Measurements from ENCODE around the gene ETS1. TPM values are rescaled to one million over a fixed set of nuclear protein-coding genes. Genes with fewer than 3 reads are reported as not detected.
A peak's percentile ranks its signal among the peaks of the same experiment; 100 is the strongest.

The ETS1 gene
- total RNA-seq, 1 experiment from 2014 or later: 135 TPM

DNA sequence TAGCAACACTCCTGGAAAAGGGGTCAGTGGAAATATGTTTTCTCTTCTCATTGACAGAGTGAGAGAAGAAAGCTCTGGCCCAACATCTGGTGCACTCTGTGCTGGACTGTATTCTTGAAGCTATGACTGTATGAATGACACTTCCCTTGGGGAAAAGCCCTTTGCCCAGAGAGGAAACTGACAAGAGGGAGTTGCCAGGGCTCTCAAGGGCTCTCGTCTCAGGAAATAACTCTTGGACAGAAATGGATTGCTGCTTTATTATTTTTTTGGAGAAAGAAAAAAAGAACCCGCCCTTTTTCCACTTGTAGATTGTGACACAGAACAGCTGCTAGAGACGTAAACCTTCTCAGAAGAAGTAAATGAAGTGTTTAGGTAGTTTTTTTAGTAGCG is 11.4 kb downstream of the ETS1 start:
- no peak overlapping the region for H3K4me2 ChIP-seq (ENCODE audit: low read depth, low read length, poor library complexity, severe bottlenecking)
- H3K27me3 ChIP-seq (ENCODE audit: low read length): no peaks in the 10 kb centered on the region
- 0 out of 2 replicates have a peak overlapping the region, but pooled peaks have one; percentile 21 for H2AFZ ChIP-seq (ENCODE audit: low read length)

DNA sequence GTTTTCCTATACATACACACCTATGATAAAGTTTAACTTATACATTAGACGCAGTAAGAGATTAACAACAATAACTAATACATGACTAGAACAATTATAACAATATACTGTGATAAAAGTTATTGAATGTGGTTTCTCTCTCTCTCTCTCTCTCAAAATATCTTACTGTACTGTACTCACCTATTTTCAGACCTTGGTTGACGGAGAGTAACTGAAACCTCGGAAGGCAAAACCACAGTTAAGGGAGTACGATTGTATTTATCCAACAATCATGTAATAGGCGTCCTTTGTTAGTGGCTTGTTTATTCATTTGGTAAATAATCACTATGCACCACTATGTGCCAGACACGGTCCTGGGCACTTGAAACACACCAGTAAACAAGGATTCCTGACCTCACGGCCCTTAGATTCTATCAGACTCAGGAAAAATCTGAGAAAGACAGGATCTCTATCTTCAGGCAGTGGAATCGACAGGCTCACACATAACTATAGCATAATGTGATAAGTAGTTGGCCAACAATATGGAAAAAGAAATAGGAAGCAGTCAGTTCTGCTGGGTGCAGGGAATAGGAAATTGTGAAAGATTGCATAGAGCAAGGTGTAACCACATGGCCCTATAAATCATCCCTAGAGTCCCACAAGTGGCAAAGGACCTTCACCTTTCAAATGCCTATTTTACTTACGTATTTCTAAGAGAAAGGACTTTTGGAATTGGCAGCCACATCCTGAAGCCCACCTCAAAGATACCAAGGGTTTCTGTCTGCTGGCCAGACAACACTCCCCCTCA is 12.0 kb downstream of the ETS1 start:
- Histone ChIP-seq H3K79me2 (ENCODE audit: low read length) (no peaks in the 10 kb centered on the region), H3K4me3 (ENCODE audit: low read length) (no peak overlapping the region), H4K20me1 (ENCODE audit: insufficient read depth, low read depth, low read length) (no peaks in the 10 kb centered on the region), H3K9me2 (replicated peaks; ENCODE audit: insufficient read depth, low read length) (no peaks in the 10 kb centered on the region), H3K27ac (ENCODE audit: low read length) (no peak overlapping the region), H3K4me2 (ENCODE audit: low read depth, low read length, poor library complexity, severe bottlenecking) (no peak overlapping the region), H3K9me3 (ENCODE audit: low read length) (no peaks in the 10 kb centered on the region), H2AFZ (ENCODE audit: low read length) (no peak overlapping the region), H3K36me3 (ENCODE audit: insufficient read depth, low read length) (no peaks in the 10 kb centered on the region), H3K9ac (ENCODE audit: low read length) (no peak overlapping the region), H3K27me3 (ENCODE audit: low read length) (no peaks in the 10 kb centered on the region), H3K4me1 (ENCODE audit: low read length) (peaks cover 14% of the 10 kb centered on the region)
- DNase-seq: no peak

More for the DNA sequence above, 11.4 kb downstream of the ETS1 start:
- H3K36me3 ChIP-seq (ENCODE audit: insufficient read depth, low read length): no peaks in the 10 kb centered on the region
- H3K27ac ChIP-seq (ENCODE audit: low read length): no peak overlapping the region
- H4K20me1 ChIP-seq (ENCODE audit: insufficient read depth, low read depth, low read length): no peaks in the 10 kb centered on the region
- H3K4me3 ChIP-seq (ENCODE audit: low read length): no peak overlapping the region
- no peaks in the 10 kb centered on the region for H3K79me2 ChIP-seq (ENCODE audit: low read length)
- no peaks in the 10 kb centered on the region for H3K9me3 ChIP-seq (ENCODE audit: low read length)
- H3K4me1 ChIP-seq (ENCODE audit: low read length): peaks cover 10% of the 10 kb centered on the region
- no peaks in the 10 kb centered on the region for H3K9me2 ChIP-seq (replicated peaks; ENCODE audit: insufficient read depth, low read length)
- H3K9ac ChIP-seq (ENCODE audit: low read length): no peak overlapping the region
- DNase-seq: no peak

GRCh38 chr11:128574576-128575011 is 12.8 kb downstream of the ETS1 start:
- no peaks in the 10 kb centered on the region for H3K79me2 ChIP-seq (ENCODE audit: low read length)
- no peak overlapping the region for H3K4me3 ChIP-seq (ENCODE audit: low read length)
- H2AFZ ChIP-seq (ENCODE audit: low read length): no peak overlapping the region
- no peaks in the 10 kb centered on the region for H3K36me3 ChIP-seq (ENCODE audit: insufficient read depth, low read length)
- H3K4me2 ChIP-seq (ENCODE audit: low read depth, low read length, poor library complexity, severe bottlenecking): no peak overlapping the region
- H3K9me3 ChIP-seq (ENCODE audit: low read length): no peaks in the 10 kb centered on the region
- peaks cover 14% of the 10 kb centered on the region for H3K4me1 ChIP-seq (ENCODE audit: low read length)
- no peaks in the 10 kb centered on the region for H3K27me3 ChIP-seq (ENCODE audit: low read length)
- DNase-seq: no peak
- H3K9me2 ChIP-seq (replicated peaks; ENCODE audit: insufficient read depth, low read length): no peaks in the 10 kb centered on the region
- H4K20me1 ChIP-seq (ENCODE audit: insufficient read depth, low read depth, low read length): no peaks in the 10 kb centered on the region
- no peak overlapping the region for H3K9ac ChIP-seq (ENCODE audit: low read length)
- H3K27ac ChIP-seq (ENCODE audit: low read length): no peak overlapping the region

- Histone ChIP-seq H3K27ac (ENCODE audit: low read length) (no peak overlapping the region), H3K9me2 (replicated peaks; ENCODE audit: insufficient read depth, low read length) (no peaks in the 10 kb centered on the region), H3K4me2 (ENCODE audit: low read depth, low read length, poor library complexity, severe bottlenecking) (no peak overlapping the region), H3K27me3 (ENCODE audit: low read length) (no peaks in the 10 kb centered on the region), H3K9ac (ENCODE audit: low read length) (no peak overlapping the region), H3K36me3 (ENCODE audit: insufficient read depth, low read length) (no peaks in the 10 kb centered on the region), H4K20me1 (ENCODE audit: insufficient read depth, low read depth, low read length) (no peaks in the 10 kb centered on the region), H3K9me3 (ENCODE audit: low read length) (no peaks in the 10 kb centered on the region), H3K4me1 (ENCODE audit: low read length) (peaks cover 14% of the 10 kb centered on the region), H3K79me2 (ENCODE audit: low read length) (no peaks in the 10 kb centered on the region), H3K4me3 (ENCODE audit: low read length) (no peak overlapping the region), H2AFZ (ENCODE audit: low read length) (no peak overlapping the region)
- no peak for DNase-seq
These were observed 13.7 kb downstream of the ETS1 start for GRCh38 chr11:128573638-128574037.

DNA sequence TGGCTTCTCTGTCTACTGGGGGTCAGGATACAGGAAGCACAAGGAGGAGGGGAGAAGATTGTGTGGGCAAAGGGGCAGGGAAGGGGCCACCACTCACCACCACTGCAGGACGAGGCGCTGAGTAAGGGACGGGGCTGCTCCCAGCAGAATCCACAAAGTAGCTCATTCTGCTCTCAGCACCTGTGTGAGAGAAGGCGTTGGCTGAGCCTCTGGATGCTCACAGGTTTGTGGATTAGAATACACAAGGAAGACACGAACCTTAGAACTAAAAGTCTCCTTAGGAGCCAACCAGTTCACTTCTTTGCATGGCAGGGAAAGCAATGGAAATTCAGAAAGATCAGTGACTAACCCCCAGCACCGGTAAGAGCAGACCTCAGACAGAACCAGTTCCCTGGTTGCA is 14.4 kb downstream of the ETS1 start:
- peaks cover 14% of the 10 kb centered on the region for H3K4me1 ChIP-seq (ENCODE audit: low read length)
- no peaks in the 10 kb centered on the region for H3K9me3 ChIP-seq (ENCODE audit: low read length)
- H4K20me1 ChIP-seq (ENCODE audit: insufficient read depth, low read depth, low read length): no peaks in the 10 kb centered on the region
- no peak overlapping the region for H3K4me3 ChIP-seq (ENCODE audit: low read length)
- no peaks in the 10 kb centered on the region for H3K9me2 ChIP-seq (replicated peaks; ENCODE audit: insufficient read depth, low read length)
- no peak overlapping the region for H3K27ac ChIP-seq (ENCODE audit: low read length)
- no peak overlapping the region for H3K9ac ChIP-seq (ENCODE audit: low read length)
- no peak overlapping the region for H2AFZ ChIP-seq (ENCODE audit: low read length)
- H3K4me2 ChIP-seq (ENCODE audit: low read depth, low read length, poor library complexity, severe bottlenecking): no peak overlapping the region
- no peaks in the 10 kb centered on the region for H3K27me3 ChIP-seq (ENCODE audit: low read length)
- no peak for DNase-seq
- no peaks in the 10 kb centered on the region for H3K79me2 ChIP-seq (ENCODE audit: low read length)
- H3K36me3 ChIP-seq (ENCODE audit: insufficient read depth, low read length): no peaks in the 10 kb centered on the region

GRCh38 chr11:128570632-128571031 is 16.7 kb downstream of the ETS1 start:
- Histone ChIP-seq H3K27me3 (ENCODE audit: low read length) (no peaks in the 10 kb centered on the region), H3K4me1 (ENCODE audit: low read length) (peaks cover 8% of the 10 kb centered on the region), H3K9me2 (replicated peaks; ENCODE audit: insufficient read depth, low read length) (no peaks in the 10 kb centered on the region), H2AFZ (ENCODE audit: low read length) (no peak overlapping the region), H3K27ac (ENCODE audit: low read length) (no peak overlapping the region), H3K79me2 (ENCODE audit: low read length) (no peaks in the 10 kb centered on the region), H4K20me1 (ENCODE audit: insufficient read depth, low read depth, low read length) (no peaks in the 10 kb centered on the region), H3K9ac (ENCODE audit: low read length) (no peak overlapping the region), H3K36me3 (ENCODE audit: insufficient read depth, low read length) (no peaks in the 10 kb centered on the region), H3K9me3 (ENCODE audit: low read length) (no peaks in the 10 kb centered on the region), H3K4me2 (ENCODE audit: low read depth, low read length, poor library complexity, severe bottlenecking) (peak overlapping the region; percentile 23), H3K4me3 (ENCODE audit: low read length) (no peak overlapping the region)
- DNase-seq: no peak

GRCh38 chr11:128569291-128569690 is 18.1 kb downstream of the ETS1 start:
- Histone ChIP-seq H3K9me3 (ENCODE audit: low read length) (no peaks in the 10 kb centered on the region), H2AFZ (ENCODE audit: low read length) (no peak overlapping the region), H3K4me1 (ENCODE audit: low read length) (peaks cover 19% of the 10 kb centered on the region), H3K4me3 (ENCODE audit: low read length) (no peak overlapping the region), H3K36me3 (ENCODE audit: insufficient read depth, low read length) (no peaks in the 10 kb centered on the region), H3K27ac (ENCODE audit: low read length) (no peak overlapping the region), H3K27me3 (ENCODE audit: low read length) (no peaks in the 10 kb centered on the region), H3K79me2 (ENCODE audit: low read length) (no peaks in the 10 kb centered on the region), H3K9me2 (replicated peaks; ENCODE audit: insufficient read depth, low read length) (no peaks in the 10 kb centered on the region), H3K4me2 (ENCODE audit: low read depth, low read length, poor library complexity, severe bottlenecking) (no peak overlapping the region), H4K20me1 (ENCODE audit: insufficient read depth, low read depth, low read length) (no peaks in the 10 kb centered on the region), H3K9ac (ENCODE audit: low read length) (no peak overlapping the region)
- no peak for DNase-seq

DNA sequence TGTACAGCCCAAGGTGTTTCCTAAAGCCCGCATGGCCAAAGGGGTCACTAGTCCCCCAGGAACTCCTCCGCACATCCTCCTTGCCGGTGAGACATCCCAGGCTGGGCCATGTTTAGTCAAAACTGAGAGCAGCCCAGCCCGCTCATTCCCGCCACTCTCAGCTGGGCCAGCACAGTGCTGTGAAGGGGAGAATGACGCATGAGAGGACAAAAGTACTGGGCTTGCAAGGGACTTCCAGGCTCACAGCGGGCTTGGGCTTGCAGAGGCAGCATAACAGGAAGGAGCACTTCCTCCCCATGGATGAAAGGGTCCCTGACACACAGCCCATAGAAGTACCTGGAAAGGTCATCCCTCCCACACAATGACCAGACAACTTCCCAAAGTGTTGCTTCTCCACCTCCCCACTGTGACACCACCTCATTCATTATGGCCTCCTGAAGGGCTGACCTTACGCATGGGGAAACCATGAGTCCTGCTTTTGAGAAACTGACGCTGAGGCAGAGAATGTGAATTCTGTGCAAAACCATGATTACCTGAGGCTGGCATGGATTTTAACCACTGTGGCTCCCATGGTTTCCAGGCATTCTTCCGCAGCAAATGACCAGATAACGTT is 19.1 kb downstream of the ETS1 start:
- H2AFZ ChIP-seq (ENCODE audit: low read length): no peak overlapping the region
- H4K20me1 ChIP-seq (ENCODE audit: insufficient read depth, low read depth, low read length): no peaks in the 10 kb centered on the region
- no peaks in the 10 kb centered on the region for H3K9me2 ChIP-seq (replicated peaks; ENCODE audit: insufficient read depth, low read length)
- no peak for DNase-seq
- H3K4me2 ChIP-seq (ENCODE audit: low read depth, low read length, poor library complexity, severe bottlenecking): no peak overlapping the region
- H3K36me3 ChIP-seq (ENCODE audit: insufficient read depth, low read length): no peaks in the 10 kb centered on the region
- H3K9ac ChIP-seq (ENCODE audit: low read length): no peak overlapping the region
- H3K4me1 ChIP-seq (ENCODE audit: low read length): peaks cover 29% of the 10 kb centered on the region
- no peaks in the 10 kb centered on the region for H3K79me2 ChIP-seq (ENCODE audit: low read length)
- H3K27me3 ChIP-seq (ENCODE audit: low read length): no peaks in the 10 kb centered on the region
- H3K9me3 ChIP-seq (ENCODE audit: low read length): no peaks in the 10 kb centered on the region
- H3K27ac ChIP-seq (ENCODE audit: low read length): no peak overlapping the region
- no peak overlapping the region for H3K4me3 ChIP-seq (ENCODE audit: low read length)
